ENCODE results near the gene GNAT2. TPM values are rescaled to one million over a fixed set of nuclear protein-coding genes. Genes with fewer than 3 reads are reported as not detected.

The GNAT2 gene
- polyA plus RNA-seq, 1 experiment, result 0.09 TPM

GRCh38 chr1:109565241-109565640, 54.2 kb downstream of the GNAT2 start:
- ChIA-PET CTCF (interaction anchor here (0.7 kb wide), 1 partner anchor 85 kb away, joined by 3 read pairs; no protein-coding TSS in a partner anchor), POLR2A (interaction anchor here (0.6 kb wide), 1 partner anchor 16 kb away, joined by 7 read pairs; no protein-coding TSS in a partner anchor)
- Histone ChIP-seq H3K27me3 (ENCODE audit: control insufficient read depth, insufficient read depth, low read length) (no peaks in the 10 kb centered on the region), H3K36me3 (ENCODE audit: control insufficient read depth, insufficient read depth, low read length) (no peaks in the 10 kb centered on the region), H3K4me3 (ENCODE audit: low read depth, low read length) (no peak overlapping the region)
- TF ChIP-seq CTCF (IDR thresholded peaks at IDR 0.05; ENCODE audit: insufficient read depth, low read depth, low read length), result no peak
- no peak for DNase-seq (ENCODE audit: low read depth)

GRCh38 chr1:109564194-109564878, 55.1 kb downstream of the GNAT2 start:
- ChIA-PET CTCF (no interaction called here), POLR2A (interaction anchor here (0.6 kb wide), 1 partner anchor 17 kb away, joined by 7 read pairs; no protein-coding TSS in a partner anchor)
- Histone ChIP-seq H3K36me3 (ENCODE audit: control insufficient read depth, insufficient read depth, low read length) (no peaks in the 10 kb centered on the region), H3K4me3 (ENCODE audit: low read depth, low read length) (no peak overlapping the region), H3K27me3 (ENCODE audit: control insufficient read depth, insufficient read depth, low read length) (no peaks in the 10 kb centered on the region)
- DNase-seq (ENCODE audit: low read depth), result no peak
- no peak for TF ChIP-seq CTCF (IDR thresholded peaks at IDR 0.05; ENCODE audit: insufficient read depth, low read depth, low read length)

GRCh38 chr1:109559995-109560394, 59.4 kb downstream of the GNAT2 start:
- ChIA-PET CTCF (interaction anchor here (0.9 to 1.7 kb wide), 7 partner anchors 9 to 424 kb away, joined by 3 to 8 read pairs (median 4); partner anchors contain the start of gene AHCYL1), POLR2A (no interaction called here)
- H3K4me3 ChIP-seq (ENCODE audit: low read depth, low read length), result no peak overlapping the region
- DNase-seq (ENCODE audit: low read depth), result peak; percentile 37
- no peak for TF ChIP-seq CTCF (IDR thresholded peaks at IDR 0.05; ENCODE audit: insufficient read depth, low read depth, low read length)
- H3K27me3 ChIP-seq (ENCODE audit: control insufficient read depth, insufficient read depth, low read length), result no peaks in the 10 kb centered on the region
- H3K36me3 ChIP-seq (ENCODE audit: control insufficient read depth, insufficient read depth, low read length), result no peaks in the 10 kb centered on the region

GRCh38 chr1:109557520-109557919, 61.9 kb downstream of the GNAT2 start:
- CTCF ChIA-PET, result no interaction called here
- POLR2A ChIA-PET, result no interaction called here

GRCh38 chr1:109556563-109556962, 62.9 kb downstream of the GNAT2 start:
- no peak for TF ChIP-seq CTCF (IDR thresholded peaks at IDR 0.05; ENCODE audit: insufficient read depth, low read depth, low read length)
- no peak for DNase-seq (ENCODE audit: low read depth)
- Histone ChIP-seq H3K4me3 (ENCODE audit: low read depth, low read length) (no peak overlapping the region), H3K27me3 (ENCODE audit: control insufficient read depth, insufficient read depth, low read length) (no peaks in the 10 kb centered on the region), H3K36me3 (ENCODE audit: control insufficient read depth, insufficient read depth, low read length) (no peaks in the 10 kb centered on the region)
- ChIA-PET POLR2A (no interaction called here), CTCF (interaction anchor here (0.6 kb wide), 1 partner anchor 45 kb away, joined by 3 read pairs; no protein-coding TSS in a partner anchor)

More at GRCh38 chr1:109557520-109557919, 61.9 kb downstream of the GNAT2 start:
- H3K36me3 ChIP-seq (ENCODE audit: control insufficient read depth, insufficient read depth, low read length), result no peaks in the 10 kb centered on the region
- no peak overlapping the region for H3K4me3 ChIP-seq (ENCODE audit: low read depth, low read length)
- TF ChIP-seq CTCF (IDR thresholded peaks at IDR 0.05; ENCODE audit: insufficient read depth, low read depth, low read length), result no peak
- DNase-seq (ENCODE audit: low read depth), result no peak
- H3K27me3 ChIP-seq (ENCODE audit: control insufficient read depth, insufficient read depth, low read length), result no peaks in the 10 kb centered on the region

Small RNA genes within 50 kb of the gene (small RNA-seq; reads per million reads assigned to genes)
- gene RNU6V (ENCODE audit: insufficient read length, low read depth, low replicate concordance), result 0.63 reads per million

Other genes starting within 250 kb of the GNAT2 start
- 38.6 and 52.6 TPM in 2 replicates for gene SORT1, start 221.7 kb downstream of the GNAT2 start, polyA plus RNA-seq (2011; rRNA removed)
- 151 and 226 TPM in 2 replicates for gene PSMA5, start 193.2 kb downstream of the GNAT2 start, polyA plus RNA-seq (2011; rRNA removed)
- gene SYPL2, start 153.1 kb downstream of the GNAT2 start, polyA plus RNA-seq (2011; rRNA removed), result 58.8 and 73.1 TPM in 2 replicates
- gene ATXN7L2, start 135.7 kb downstream of the GNAT2 start, polyA plus RNA-seq (2011; rRNA removed), result 5.7 and 8.7 TPM in 2 replicates
- gene CYB561D1, start 125.5 kb downstream of the GNAT2 start, polyA plus RNA-seq (2011; rRNA removed), result 8.2 and 10.8 TPM in 2 replicates
- 2.9 and 3.4 TPM in 2 replicates for gene AMIGO1, start 109.9 kb downstream of the GNAT2 start, polyA plus RNA-seq (2011; rRNA removed)
- not detected in 2 replicates for gene GPR61, start 79.7 kb downstream of the GNAT2 start, polyA plus RNA-seq (2011; rRNA removed)
- 4.7 and 9.6 TPM in 2 replicates for gene GNAI3, start 71.0 kb downstream of the GNAT2 start, polyA plus RNA-seq (2011; rRNA removed)
- 43.1 and 86.9 TPM in 2 replicates for gene AMPD2, start 221 bp upstream of the GNAT2 start, polyA plus RNA-seq (2011; rRNA removed)
- 28.4 and 28.5 TPM in 2 replicates for gene GSTM4, start 36.5 kb upstream of the GNAT2 start, polyA plus RNA-seq (2011; rRNA removed)
- gene GSTM2, start 48.4 kb upstream of the GNAT2 start, polyA plus RNA-seq (2011; rRNA removed), result 49.0 and 62.3 TPM in 2 replicates
- gene GSTM1, start 68.2 kb upstream of the GNAT2 start, polyA plus RNA-seq (2011; rRNA removed), result 0.47 and 1.0 TPM in 2 replicates
- 1.5 and 2.2 TPM in 2 replicates for gene GSTM5, start 92.6 kb upstream of the GNAT2 start, polyA plus RNA-seq (2011; rRNA removed)
- gene GSTM3, start 121.4 kb upstream of the GNAT2 start, polyA plus RNA-seq (2011; rRNA removed), result 113 and 172 TPM in 2 replicates
- not detected in 2 replicates for gene EPS8L3, start 144.3 kb upstream of the GNAT2 start, polyA plus RNA-seq (2011; rRNA removed)